ENCODE data around the gene MOV10L1.
A peak's percentile ranks its signal among the peaks of the same experiment; 100 is the strongest.

Gene MOV10L1

DNA sequence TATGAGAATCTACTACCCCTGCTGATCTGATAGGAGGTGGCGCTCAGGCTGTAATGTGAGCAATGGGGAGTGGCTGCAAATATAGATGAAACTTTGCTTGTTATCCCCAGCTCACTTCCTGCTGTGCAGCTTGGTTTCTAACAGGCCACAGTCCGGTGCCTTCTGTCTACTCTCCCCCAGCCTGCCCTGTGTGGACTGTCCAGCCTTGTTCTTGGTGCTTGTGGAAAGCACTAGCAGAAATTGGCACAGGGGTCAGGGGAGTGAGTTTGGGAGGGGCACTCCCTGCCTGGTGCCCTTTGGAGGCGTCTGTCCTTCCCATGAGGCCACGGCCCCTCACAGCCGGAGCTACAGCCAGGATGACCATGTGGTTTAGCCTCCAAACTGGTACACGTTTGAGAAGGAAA, 14.3 kb downstream of the MOV10L1 start:
- DNase-seq (ENCODE audit: low read depth in 2 of 2): no peak

DNA sequence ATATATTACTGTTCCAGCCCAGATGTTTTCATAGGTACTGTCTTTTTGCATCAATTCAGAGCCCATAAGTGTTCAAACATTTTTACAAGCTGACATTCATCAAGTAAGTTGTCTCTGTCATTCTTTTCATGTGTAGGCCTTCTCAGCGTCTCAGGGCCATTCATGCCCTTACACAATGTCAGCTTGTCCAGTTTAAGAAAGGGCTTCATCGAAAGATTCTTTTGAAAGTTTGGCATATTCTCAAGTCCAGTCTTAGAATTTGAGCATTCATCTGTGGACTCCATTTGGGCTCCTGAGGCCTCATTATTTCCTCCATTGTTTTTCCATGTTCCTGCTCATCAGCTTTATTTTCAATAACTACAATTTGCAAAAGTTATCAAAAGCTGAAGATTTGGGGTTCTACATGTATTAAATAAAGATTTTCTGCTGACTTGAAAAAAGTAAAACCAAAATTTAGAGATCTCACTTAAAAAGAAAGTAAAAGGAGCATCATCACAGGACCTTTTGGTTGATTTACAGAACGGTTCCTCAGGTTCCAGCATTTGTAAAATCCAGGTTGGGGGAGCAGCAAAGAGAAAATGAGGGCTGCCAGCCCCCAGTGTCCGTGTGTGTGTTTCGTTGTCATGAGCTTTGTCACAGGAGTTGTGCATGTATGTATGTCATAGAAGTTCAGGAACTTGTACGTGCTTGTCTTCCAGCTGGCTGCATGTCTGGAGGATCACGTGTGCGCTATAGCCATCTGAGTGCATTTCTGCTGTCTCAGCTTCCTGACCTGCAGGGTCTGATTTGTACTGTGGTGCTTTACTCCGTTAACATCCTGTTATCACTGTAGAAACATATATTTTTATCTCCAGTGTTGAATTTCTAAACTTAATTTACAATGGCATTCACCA, 15.6 kb downstream of the MOV10L1 start:
- DNase-seq (ENCODE audit: low read depth in 2 of 2): no peak

DNA sequence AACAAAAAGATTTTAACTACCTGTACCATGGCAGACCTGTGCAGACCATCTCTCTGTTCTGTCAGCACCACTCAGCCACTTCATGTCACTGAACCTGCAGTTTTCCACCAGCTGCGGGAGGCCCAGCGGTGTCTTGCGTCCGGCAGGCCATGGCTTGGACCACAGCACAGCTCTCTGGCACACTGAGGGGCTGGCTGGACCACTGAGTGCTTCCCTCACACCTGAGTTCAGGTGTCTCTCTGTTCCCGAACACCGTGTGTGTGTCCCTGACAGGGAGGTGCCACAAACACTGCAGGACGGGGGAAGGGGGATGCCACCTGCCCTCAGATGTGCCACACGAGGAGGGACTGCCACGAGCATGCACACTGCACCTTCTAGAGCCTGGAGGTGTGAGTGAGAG, 17.7 kb downstream of the MOV10L1 start:
- no peak for DNase-seq (ENCODE audit: low read depth in 2 of 2)

DNA sequence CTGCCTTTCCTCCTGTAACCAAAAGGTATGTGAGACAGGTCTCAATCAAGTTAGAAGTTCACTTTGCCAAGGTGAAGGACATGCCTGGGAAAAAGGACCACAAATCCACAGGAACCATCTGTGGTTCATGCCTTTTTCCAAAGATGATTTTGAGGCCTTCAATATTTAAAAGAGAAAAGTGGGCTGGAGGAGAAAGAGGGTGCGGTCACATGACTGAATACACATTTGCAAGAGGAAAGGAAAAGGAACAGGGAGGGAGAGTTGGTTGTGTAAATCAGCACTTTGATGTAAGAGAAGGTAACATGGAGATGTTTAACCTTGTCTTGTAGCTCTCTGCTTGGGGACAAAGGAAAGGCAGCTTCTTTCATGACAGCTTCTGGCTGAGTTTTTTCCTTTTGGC, 21.2 kb downstream of the MOV10L1 start:
- no peak for DNase-seq (ENCODE audit: low read depth in 2 of 2)

DNA sequence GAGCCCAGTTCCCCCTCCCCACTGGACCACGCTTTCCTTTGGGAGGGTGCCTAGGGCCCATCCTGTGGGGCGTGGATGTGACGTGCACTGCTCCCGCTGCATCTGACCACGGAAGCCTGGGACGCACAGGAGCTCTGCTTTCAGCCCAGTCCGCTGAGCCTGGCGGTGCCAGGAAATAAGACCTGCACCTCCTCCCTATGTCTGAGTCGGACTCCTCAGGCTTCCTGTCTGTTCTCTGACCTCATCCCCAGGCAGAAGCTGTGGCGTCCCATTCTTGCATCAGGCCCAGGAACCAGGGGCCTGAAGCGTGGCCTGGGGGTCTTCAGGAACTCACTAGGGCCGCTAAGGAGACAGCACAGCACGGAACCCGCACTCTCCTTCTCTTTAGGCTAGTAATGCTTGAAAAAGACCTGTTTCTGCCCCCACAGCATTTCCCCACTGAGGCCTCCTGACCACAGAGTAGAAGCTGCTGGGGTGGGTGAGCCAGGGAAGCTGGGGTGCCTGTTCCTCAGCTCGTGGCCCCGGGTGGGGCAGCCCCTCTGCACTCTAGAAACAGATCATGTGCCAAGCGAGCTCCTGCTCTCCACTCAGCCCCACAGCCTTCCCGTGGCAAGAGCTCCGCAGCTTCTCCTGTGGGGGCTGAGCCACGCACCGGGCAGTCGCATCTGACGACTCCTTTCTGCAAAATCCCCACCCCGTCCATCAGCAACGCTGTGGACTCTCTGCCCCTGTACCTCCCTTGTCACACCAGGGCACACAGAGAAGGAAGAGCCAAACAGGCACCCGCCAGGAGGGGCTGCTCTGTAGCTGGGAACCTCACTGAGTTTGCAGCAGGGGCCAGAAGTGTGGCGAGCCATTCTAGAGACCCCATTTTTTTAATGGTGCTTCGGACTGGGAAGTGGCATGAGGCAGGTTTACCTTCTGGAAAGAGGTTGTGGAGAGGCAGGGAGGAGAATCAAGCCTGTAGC, 22.6 kb downstream of the MOV10L1 start:
- DNase-seq (ENCODE audit: low read depth in 2 of 2): peak; percentile 42 to 52

DNA sequence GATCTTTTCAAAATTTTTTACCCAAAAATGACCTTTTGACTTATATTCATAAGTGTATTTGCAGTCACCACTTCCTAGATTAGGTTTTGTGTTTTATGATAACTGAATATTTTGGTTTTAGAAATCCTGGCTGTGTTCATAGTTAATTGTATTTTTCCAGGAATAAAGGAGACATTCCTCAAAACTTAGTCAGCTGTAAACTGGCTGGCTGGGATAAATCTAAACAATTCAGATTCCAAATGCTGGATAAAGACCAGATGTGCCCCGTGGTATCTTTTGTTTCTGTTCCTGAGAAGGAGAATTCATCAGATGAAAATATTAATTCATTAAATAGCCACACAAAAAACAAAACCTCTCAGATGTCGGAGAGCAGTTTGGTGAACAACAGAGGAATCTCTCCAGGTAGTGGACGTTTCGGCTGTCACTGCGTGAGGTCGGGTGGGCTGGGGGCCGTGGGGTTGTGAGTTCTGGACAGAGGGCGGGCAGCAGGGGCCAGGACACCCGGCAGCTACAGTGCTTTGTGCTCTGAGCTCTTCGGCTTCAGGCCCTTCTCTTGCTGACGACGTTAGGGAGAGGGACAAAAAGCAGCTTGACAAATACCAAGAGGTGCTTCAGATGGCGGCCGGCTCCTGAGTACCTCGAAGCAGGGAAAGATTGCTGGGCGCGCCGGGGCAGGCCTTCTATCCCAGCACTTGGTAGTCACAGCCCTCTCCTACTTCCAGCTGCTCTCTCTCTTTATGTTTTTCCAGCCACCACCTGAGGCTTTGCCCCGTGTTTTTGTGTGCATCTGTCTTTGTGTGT, 24.6 kb downstream of the MOV10L1 start:
- peak; percentile 60 to 62 for DNase-seq (ENCODE audit: low read depth in 2 of 2)

- no peak for DNase-seq (ENCODE audit: low read depth in 2 of 2)
Observed at GRCh38 chr22:50115693-50116092, 25.9 kb downstream of the MOV10L1 start.

DNA sequence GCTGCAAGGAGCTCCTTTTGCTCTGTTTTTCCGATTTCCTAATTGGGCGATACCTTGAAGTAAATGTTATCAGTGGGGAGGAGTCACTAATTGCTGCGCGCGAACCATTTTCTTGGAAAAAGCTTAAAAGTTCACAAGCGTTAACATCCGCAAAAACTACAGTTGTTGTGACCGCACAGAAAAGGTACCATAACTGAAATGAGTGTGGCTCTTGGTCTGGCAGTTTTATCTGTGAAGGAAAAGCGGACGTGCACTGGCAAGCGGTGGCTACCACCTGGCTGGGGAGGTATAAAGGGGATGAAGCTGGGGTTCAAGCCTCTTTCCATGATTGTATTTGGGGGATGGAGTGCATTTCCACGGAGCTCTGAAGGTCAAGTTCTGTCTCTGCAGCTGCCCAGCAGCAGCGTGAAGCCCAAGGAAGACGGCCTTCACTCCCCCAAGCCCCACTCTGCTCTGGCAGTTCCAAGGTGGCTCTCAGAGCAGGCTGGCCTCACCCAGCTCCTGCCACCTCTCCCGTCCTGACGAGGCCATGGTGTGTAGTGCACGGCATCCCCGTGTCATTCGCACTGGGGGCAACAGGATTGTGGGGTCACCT, 27.5 kb downstream of the MOV10L1 start:
- no peak for DNase-seq (ENCODE audit: low read depth in 2 of 2)

- DNase-seq (ENCODE audit: low read depth in 2 of 2): no peak
Observed at GRCh38 chr22:50118129-50118528, 28.3 kb downstream of the MOV10L1 start.

DNA sequence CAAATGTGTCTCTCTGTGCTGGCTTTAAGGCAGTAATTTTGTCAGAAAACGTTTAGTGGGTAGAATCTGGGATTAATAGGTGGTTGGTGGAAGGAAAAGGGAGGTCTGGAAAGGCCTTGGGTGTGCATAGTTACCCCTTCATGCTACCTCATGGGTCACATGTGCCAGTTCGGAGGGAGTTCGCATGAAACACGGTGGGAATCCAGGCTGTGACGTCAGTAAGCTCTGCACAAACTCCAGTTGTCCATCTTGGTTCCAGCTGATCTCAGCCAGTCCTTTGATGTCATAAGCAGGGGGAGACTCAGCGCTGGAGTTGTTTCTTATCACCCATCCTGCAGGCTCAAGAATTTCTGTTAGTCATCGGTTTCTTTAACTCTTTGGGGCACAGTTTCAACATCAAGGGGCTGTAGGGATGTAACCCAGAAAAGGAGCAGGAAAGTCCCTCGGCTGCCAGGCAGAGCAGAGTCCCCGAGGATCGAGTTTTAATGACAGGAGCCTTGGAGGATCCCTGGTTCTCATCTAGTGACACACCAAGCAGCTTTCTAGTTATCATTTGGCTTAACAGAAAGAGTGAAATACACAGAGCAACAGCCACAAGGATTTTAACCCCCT, 28.9 kb downstream of the MOV10L1 start:
- peak; percentile 58 to 64 for DNase-seq (ENCODE audit: low read depth in 2 of 2)

GRCh38 chr22:50119169-50119767, 29.5 kb downstream of the MOV10L1 start:
- DNase-seq (ENCODE audit: low read depth in 2 of 2): no peak

GRCh38 chr22:50119768-50120251, 30.0 kb downstream of the MOV10L1 start:
- DNase-seq (ENCODE audit: low read depth in 2 of 2): no peak

- DNase-seq (ENCODE audit: low read depth in 2 of 2): no peak
Observed at GRCh38 chr22:50121202-50121740, 31.5 kb downstream of the MOV10L1 start.

DNA sequence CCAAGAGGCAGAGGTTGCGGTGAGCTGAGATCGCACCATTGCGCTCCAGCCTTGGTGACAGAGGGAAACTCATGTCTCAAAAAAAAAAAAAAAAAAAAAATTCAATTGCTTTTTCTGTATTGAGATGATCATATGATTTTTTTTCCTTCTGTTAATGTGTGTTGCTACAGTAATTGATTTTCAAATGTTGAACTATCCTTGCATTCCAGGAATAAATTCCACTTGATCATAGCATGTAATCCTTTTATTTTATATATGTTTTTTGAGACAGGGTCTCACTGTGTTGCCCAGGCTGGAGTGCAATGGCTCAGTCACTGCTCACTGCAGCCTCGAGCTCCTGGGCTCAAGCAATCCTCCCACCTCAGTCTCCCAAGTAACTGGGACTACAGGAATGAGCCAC, 33.3 kb downstream of the MOV10L1 start:
- no peak for DNase-seq (ENCODE audit: low read depth in 2 of 2)

- no peak for DNase-seq (ENCODE audit: low read depth in 2 of 2)
Observed at GRCh38 chr22:50125029-50125428, 35.2 kb downstream of the MOV10L1 start.

DNA sequence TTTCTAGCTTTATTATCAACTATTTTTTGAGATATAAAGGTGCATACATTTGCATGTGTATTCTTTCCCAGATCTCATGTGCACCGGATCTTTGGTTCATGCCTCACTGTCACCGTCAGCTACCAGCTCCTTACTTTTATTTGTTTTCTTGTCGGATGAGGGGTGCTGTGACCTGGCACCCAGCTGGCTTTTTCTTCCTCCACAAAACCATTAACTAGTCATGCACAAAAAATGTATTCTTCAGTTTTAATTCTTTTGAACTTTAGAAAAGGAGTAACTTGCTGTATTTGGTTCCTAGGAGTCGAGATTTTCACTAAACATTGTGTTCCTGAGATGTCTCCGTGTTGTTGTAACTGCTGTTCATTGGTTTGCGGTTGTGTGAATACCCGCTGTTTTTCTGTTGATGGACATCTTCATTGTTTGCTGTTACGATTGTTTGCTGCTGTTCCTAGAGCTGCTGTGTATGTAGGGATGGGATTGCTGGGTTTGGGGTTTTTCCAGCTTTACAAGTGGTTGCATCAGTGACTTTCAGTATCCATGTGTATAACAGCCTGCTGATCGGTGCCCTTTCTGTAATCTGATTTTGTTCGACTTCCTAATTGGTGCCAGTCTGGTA, 39.4 kb downstream of the MOV10L1 start:
- DNase-seq (ENCODE audit: low read depth in 2 of 2): no peak

- no peak for DNase-seq (ENCODE audit: low read depth in 2 of 2)
Observed at GRCh38 chr22:50131894-50132293, 42.1 kb downstream of the MOV10L1 start.

- DNase-seq (ENCODE audit: low read depth in 2 of 2): no peak
Observed at GRCh38 chr22:50134481-50134880, 44.7 kb downstream of the MOV10L1 start.

- no peak for DNase-seq (ENCODE audit: low read depth in 2 of 2)
Observed at GRCh38 chr22:50136581-50137015, 46.8 kb downstream of the MOV10L1 start.
